ENCODE data around the gene LRRC8B.

GRCh38 chr1:89632657-89633247 is 108.1 kb downstream of the LRRC8B start, which contains the start of gene LRRC8C:
- TF ChIP-seq EZH2 (IDR thresholded peaks at IDR 0.05; ENCODE audit: borderline replicate concordance, low read depth, low read length, severe bottlenecking) (no peak), CTCF (IDR thresholded peaks at IDR 0.05; ENCODE audit: borderline replicate concordance, extremely low read depth, low read length, poor library complexity, severe bottlenecking) (peak; percentile 76)

Data from DND-41 (cell line).